GM20000 (cell line): ENCODE data around the gene NSG1.

ENCODE experiments used
- DNase-seq: peaks from one replicate; pipeline ENCODE4 v3.0.0; 2012; ENCODE audit warnings: low spot score
- TF ChIP-seq, protein P1 (sequence below): IDR thresholded peaks from 2 replicates; pipeline ENCODE4 v1.5.1; 2012; ENCODE audit warnings: mild to moderate bottlenecking, control low read depth; ENCODE audit errors: extremely low read depth, missing control alignments

The NSG1 gene

DNA sequence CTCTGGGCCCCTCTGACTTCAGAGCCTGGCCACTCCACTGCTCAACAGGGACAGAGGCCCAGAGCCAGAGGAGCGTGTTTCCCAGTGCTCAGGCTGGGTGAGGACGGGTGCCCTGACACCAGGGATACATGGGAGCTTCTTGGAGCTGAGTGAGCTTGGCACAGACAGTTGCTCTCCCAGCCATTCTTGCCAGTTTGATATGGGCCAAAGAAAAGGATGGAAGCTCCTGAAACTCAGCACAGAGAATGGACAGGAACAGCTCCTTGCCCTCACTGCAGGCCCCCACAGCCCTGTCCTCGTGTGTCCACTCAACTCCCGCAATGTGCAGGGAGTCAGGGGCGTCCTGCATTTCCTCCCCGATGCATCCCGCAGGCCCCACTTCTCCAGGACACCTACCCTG lies 38.8 kb downstream of the NSG1 start:
- TF ChIP-seq, protein P1, sequence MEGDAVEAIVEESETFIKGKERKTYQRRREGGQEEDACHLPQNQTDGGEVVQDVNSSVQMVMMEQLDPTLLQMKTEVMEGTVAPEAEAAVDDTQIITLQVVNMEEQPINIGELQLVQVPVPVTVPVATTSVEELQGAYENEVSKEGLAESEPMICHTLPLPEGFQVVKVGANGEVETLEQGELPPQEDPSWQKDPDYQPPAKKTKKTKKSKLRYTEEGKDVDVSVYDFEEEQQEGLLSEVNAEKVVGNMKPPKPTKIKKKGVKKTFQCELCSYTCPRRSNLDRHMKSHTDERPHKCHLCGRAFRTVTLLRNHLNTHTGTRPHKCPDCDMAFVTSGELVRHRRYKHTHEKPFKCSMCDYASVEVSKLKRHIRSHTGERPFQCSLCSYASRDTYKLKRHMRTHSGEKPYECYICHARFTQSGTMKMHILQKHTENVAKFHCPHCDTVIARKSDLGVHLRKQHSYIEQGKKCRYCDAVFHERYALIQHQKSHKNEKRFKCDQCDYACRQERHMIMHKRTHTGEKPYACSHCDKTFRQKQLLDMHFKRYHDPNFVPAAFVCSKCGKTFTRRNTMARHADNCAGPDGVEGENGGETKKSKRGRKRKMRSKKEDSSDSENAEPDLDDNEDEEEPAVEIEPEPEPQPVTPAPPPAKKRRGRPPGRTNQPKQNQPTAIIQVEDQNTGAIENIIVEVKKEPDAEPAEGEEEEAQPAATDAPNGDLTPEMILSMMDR: no peak

GRCh38 chr4:4426511-4427120 lies 39.7 kb downstream of the NSG1 start:
- TF ChIP-seq, protein P1: no peak
- DNase-seq: no peak

More for the DNA sequence above, 38.8 kb downstream of the NSG1 start:
- no peak for DNase-seq

- TF ChIP-seq, protein P1: no peak
- no peak for DNase-seq
Observed at GRCh38 chr4:4427121-4427870, 40.4 kb downstream of the NSG1 start.

- no peak for DNase-seq
Observed at GRCh38 chr4:4427886-4428285, 41.0 kb downstream of the NSG1 start.

DNA sequence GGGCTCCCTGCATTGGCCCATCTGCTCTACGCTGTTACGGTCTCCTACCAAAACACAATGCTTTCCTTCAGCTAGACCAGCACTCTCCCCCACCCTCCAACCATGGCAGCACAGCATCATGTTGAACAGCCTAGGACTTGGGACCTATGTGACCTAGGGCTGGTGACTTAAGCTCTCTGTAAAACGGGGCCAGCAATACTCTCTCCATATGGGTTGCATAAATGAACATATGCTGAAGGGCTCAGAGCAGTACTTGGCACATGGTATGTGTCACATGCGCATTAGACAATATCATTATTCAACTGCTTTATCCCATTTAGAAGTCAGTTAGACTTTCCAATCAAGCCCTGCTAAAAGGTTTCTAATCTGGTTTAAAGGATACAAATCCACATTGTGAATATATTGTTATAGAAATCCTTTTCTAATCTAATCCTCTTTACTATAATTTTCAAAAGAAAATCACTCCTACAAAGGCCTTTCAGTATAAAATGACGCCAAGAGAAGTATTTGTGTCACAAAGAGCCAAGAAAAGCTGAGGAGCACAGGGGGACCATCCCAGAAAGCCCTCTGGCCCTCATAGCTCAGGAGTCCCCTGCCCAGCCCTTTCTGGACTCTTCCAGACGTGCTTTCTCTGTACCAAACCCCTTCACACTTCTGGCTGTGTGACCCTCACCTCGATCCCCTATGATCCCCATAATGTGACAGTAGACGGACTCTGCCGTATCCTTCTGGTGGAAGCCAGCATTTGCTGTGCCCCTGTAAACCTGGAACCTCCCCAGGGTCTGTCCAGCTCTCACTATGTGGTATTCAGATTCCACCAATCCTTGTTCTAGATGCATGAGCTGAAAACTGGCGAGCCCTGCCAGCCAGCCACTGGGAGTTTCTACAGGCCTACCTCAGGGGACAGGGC lies 42.3 kb downstream of the NSG1 start:
- no peak for DNase-seq
- TF ChIP-seq, protein P1: no peak

More at GRCh38 chr4:4427886-4428285, 41.0 kb downstream of the NSG1 start:
- TF ChIP-seq, protein P1: no peak

- peak; percentile 63 for DNase-seq
- TF ChIP-seq, protein P1: peak; percentile 56
Observed at GRCh38 chr4:4430492-4431195, 43.7 kb downstream of the NSG1 start.
